K562 (cell line): ENCODE results near the gene EEF2K. TPM values are rescaled to one million over a fixed set of nuclear protein-coding genes. Genes with fewer than 3 reads are reported as not detected.

Source experiments
- ATF7 ChIP-seq: fragments of 450-650 bp; IDR thresholded peaks from 2 replicates; pipeline ENCODE4 v1.7.1; 2014; ENCODE audit warnings: mild to moderate bottlenecking, moderate library complexity
- C11orf30 ChIP-seq: fragments of 450-650 bp; IDR thresholded peaks from 2 replicates; pipeline ENCODE4 v1.6.1; 2016; ENCODE audit warnings: low read depth, mild to moderate bottlenecking
- CREB1 ChIP-seq, 2 experiments: sonication (generic) in 1 of 2; formaldehyde crosslinking in 1 of 2; IDR thresholded peaks; 2 replicates each; pipeline versions ENCODE4 v1.6.1 to v1.8.0; 2012 to 2022; ENCODE audit warnings: inconsistent platforms in 1 of 2, mild to moderate bottlenecking in 1 of 2, missing genetic modification reagents in 1 of 2, moderate library complexity in 1 of 2
- FOXM1 ChIP-seq, 2 experiments: fragments of 450-650 bp in 1 of 2; sonication (generic) in 1 of 2; formaldehyde crosslinking in 1 of 2; IDR thresholded peaks; 2 replicates each; pipeline versions ENCODE4 v1.6.1 to v1.9.0; 2017 to 2022; ENCODE audit warnings: low read depth in 2 of 2, mild to moderate bottlenecking in 2 of 2, missing genetic modification reagents in 1 of 2, moderate library complexity in 1 of 2
- FOXP1 ChIP-seq: sonication (generic); formaldehyde crosslinking; IDR thresholded peaks from 2 replicates; pipeline ENCODE4 v1.8.0; 2022; ENCODE audit warnings: mild to moderate bottlenecking, missing genetic modification reagents
- HDAC6 ChIP-seq: IDR thresholded peaks from 2 replicates; pipeline ENCODE4 v1.6.1; 2012; ENCODE audit warnings: low read depth, mild to moderate bottlenecking, control low read depth, inconsistent platforms, low read length, moderate library complexity
- RFX1 ChIP-seq: fragments of 450-650 bp; IDR thresholded peaks from 2 replicates; pipeline ENCODE4 v1.6.1; 2016; ENCODE audit warnings: mild to moderate bottlenecking, moderate library complexity
- XRCC5 ChIP-seq: fragments of 200-400 bp; formaldehyde crosslinking; IDR thresholded peaks from 2 replicates; pipeline ENCODE4 v1.6.1; 2017; ENCODE audit warnings: low read depth, mild to moderate bottlenecking, low read length
- ZNF134 ChIP-seq: fragments of 250-450 bp; sonication (Bioruptor Pico); conservative IDR thresholded peaks from 2 replicates; pipeline ENCODE4 v1.4.0; 2020
- ZZZ3 ChIP-seq: fragments of 450-650 bp; IDR thresholded peaks from 2 replicates; pipeline ENCODE4 v1.6.1; 2016; ENCODE audit warnings: antibody characterized with exemption, mild to moderate bottlenecking, moderate library complexity
- polyA plus RNA-seq, 8 experiments: library from polyadenylated mRNA; depleted of rRNA in 4 of 8; stranded (reverse) in 5 of 8; unstranded in 3 of 8; fragments of >200 nt; fragmentation: Nextera tagmentation in 2 of 8; fragmentation: Illumina TruSeq in 1 of 8; extraction: Ambion mirVana in 2 of 8; extraction: Trizol in 1 of 8; gene quantifications; 2 replicates each; pipeline versions ENCODE4 v1.2.1 to v1.2.3, GENCODE V29; 2011 to 2014; ENCODE audit warnings: inconsistent platforms in 1 of 8, missing spikeins in 1 of 8
- total RNA-seq, 7 experiments: library from RNA; depleted of rRNA in 6 of 7; stranded (reverse); fragments of >200 nt in 6 of 7; fragmentation: Illumina TruSeq in 2 of 7; extraction: Trizol in 2 of 7; gene quantifications; 2 replicates each; pipeline versions ENCODE4 v1.2.1 to v1.2.3, GENCODE V29; 2011 to 2021; ENCODE audit warnings: low replicate concordance in 1 of 7
- TF ChIP-seq, protein P1 (sequence below), 2 experiments: fragments of 450-650 bp in 1 of 2; sonication (generic) in 1 of 2; formaldehyde crosslinking in 1 of 2; IDR thresholded peaks; 2 replicates each; pipeline versions ENCODE4 v1.7.1 to v1.9.0; 2016 to 2022; ENCODE audit warnings: inconsistent platforms in 1 of 2, mild to moderate bottlenecking in 1 of 2, missing genetic modification reagents in 1 of 2
- TF ChIP-seq, protein P2 (sequence below): sonication (generic); formaldehyde crosslinking; IDR thresholded peaks from 2 replicates; pipeline ENCODE4 v1.8.0; 2022; ENCODE audit warnings: mild to moderate bottlenecking, missing genetic modification reagents

The EEF2K gene
- total and polyA plus RNA-seq, 9 of the 15 experiments (the other 6 are each of a cell fraction or from before 2014, with no cell fraction given): 3.0 to 35.2 (median 12.2) TPM

- TF ChIP-seq FOXP1 (CRISPR knock-in tag) (peak; percentile 84; the same call in 1 of the 2 replicates), C11orf30 (0 out of 2 replicates have a peak, but pooled peaks have one; percentile 4), CREB1 (IDR thresholded peaks at IDR 0.05) (peak; percentile 51; the same call in 1 of the 2 replicates), CREB1 (CRISPR knock-in tag; IDR thresholded peaks at IDR 0.05) (peak; percentile 19), ZZZ3 (no peak), RFX1 (peak; percentile 26; the same call in 1 of the 2 replicates), ZNF134 (peak; percentile 66), HDAC6 (no peak), XRCC5 (peak; percentile 69; the same call in 1 of the 2 replicates), FOXM1 (IDR thresholded peaks at IDR 0.05; ENCODE audit: low read depth) (peak; percentile 17; the same call in 1 of the 2 replicates), FOXM1 (CRISPR knock-in tag; IDR thresholded peaks at IDR 0.05; ENCODE audit: low read depth) (no peak), ATF7 (peak; percentile 41; the same call in 1 of the 2 replicates)
- TF ChIP-seq, protein P1, sequence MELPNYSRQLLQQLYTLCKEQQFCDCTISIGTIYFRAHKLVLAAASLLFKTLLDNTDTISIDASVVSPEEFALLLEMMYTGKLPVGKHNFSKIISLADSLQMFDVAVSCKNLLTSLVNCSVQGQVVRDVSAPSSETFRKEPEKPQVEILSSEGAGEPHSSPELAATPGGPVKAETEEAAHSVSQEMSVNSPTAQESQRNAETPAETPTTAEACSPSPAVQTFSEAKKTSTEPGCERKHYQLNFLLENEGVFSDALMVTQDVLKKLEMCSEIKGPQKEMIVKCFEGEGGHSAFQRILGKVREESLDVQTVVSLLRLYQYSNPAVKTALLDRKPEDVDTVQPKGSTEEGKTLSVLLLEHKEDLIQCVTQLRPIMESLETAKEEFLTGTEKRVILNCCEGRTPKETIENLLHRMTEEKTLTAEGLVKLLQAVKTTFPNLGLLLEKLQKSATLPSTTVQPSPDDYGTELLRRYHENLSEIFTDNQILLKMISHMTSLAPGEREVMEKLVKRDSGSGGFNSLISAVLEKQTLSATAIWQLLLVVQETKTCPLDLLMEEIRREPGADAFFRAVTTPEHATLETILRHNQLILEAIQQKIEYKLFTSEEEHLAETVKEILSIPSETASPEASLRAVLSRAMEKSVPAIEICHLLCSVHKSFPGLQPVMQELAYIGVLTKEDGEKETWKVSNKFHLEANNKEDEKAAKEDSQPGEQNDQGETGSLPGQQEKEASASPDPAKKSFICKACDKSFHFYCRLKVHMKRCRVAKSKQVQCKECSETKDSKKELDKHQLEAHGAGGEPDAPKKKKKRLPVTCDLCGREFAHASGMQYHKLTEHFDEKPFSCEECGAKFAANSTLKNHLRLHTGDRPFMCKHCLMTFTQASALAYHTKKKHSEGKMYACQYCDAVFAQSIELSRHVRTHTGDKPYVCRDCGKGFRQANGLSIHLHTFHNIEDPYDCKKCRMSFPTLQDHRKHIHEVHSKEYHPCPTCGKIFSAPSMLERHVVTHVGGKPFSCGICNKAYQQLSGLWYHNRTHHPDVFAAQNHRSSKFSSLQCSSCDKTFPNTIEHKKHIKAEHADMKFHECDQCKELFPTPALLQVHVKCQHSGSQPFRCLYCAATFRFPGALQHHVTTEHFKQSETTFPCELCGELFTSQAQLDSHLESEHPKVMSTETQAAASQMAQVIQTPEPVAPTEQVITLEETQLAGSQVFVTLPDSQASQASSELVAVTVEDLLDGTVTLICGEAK (IDR thresholded peaks at IDR 0.05): peak; percentile 90
- TF ChIP-seq, protein P1 (CRISPR knock-in tag; IDR thresholded peaks at IDR 0.05): no peak
- TF ChIP-seq, protein P2, sequence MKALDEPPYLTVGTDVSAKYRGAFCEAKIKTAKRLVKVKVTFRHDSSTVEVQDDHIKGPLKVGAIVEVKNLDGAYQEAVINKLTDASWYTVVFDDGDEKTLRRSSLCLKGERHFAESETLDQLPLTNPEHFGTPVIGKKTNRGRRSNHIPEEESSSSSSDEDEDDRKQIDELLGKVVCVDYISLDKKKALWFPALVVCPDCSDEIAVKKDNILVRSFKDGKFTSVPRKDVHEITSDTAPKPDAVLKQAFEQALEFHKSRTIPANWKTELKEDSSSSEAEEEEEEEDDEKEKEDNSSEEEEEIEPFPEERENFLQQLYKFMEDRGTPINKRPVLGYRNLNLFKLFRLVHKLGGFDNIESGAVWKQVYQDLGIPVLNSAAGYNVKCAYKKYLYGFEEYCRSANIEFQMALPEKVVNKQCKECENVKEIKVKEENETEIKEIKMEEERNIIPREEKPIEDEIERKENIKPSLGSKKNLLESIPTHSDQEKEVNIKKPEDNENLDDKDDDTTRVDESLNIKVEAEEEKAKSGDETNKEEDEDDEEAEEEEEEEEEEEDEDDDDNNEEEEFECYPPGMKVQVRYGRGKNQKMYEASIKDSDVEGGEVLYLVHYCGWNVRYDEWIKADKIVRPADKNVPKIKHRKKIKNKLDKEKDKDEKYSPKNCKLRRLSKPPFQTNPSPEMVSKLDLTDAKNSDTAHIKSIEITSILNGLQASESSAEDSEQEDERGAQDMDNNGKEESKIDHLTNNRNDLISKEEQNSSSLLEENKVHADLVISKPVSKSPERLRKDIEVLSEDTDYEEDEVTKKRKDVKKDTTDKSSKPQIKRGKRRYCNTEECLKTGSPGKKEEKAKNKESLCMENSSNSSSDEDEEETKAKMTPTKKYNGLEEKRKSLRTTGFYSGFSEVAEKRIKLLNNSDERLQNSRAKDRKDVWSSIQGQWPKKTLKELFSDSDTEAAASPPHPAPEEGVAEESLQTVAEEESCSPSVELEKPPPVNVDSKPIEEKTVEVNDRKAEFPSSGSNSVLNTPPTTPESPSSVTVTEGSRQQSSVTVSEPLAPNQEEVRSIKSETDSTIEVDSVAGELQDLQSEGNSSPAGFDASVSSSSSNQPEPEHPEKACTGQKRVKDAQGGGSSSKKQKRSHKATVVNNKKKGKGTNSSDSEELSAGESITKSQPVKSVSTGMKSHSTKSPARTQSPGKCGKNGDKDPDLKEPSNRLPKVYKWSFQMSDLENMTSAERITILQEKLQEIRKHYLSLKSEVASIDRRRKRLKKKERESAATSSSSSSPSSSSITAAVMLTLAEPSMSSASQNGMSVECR: peak; percentile 54; the same call in 1 of the 2 replicates
Observed at GRCh38 chr16:22195695-22196558, 10.2 kb upstream of the EEF2K start (continued).
